GM18861 (cell line): ENCODE results near the gene OXLD1.

Source experiments
- ATAC-seq: cut with Tn5 transposase; IDR thresholded peaks from one replicate; pipeline ENCODE4 v1.9.1; 2021; ENCODE audit not compliant: unreplicated experiment

The OXLD1 gene

DNA sequence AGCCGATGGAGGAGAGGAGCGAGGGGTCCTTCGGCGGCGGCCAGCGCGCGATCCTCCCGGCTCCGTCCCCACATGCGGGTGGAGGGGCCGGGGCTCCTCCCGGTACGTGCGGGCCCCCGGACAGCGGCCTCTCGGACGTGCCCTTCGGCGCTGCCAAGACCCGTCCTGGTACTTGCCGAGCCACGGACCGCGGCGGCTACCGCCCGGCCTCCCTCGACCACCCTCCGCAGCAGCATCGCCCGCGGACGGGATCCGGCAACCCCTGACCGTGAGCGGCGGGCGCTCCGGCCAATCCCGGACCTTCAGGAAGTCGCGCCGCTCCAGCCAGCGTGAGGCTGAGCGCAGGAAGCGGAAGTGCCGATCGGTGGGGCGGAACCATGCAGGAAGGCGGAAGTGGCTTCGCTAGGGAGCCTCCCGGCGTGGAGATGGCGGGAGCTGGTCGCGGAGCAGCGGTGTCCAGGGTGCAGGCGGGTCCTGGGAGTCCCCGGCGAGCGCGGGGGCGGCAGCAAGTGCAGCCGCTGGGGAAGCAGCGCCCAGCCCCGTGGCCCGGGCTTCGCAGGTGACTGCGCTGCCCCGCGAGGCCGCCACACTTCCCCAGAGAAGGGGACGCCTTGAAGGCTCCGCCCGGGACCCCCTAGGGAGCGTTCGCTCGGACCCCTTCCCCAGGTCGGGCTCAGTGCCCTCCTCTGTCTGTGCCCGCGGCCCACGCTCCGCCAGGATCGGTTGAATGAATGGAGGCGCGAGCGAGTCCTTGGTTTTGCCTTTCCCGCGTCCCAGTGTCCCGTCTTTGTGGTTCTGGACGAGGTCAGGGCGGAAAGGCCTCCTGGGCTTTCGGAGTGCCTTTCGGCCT is at the start of gene OXLD1, which contains the start of gene CCDC137:
Gene OXLD1 (minus strand): TSS at position 264 of the 850 bp plus-strand sequence. CDS start 28 bp downstream, at position 236.
Gene CCDC137 (plus strand): TSS at position 396 of the 850 bp plus-strand sequence. CDS start 30 bp downstream, at position 426.
- peak; percentile 85 for ATAC-seq

- no peak for ATAC-seq
Observed at GRCh38 chr17:81715107-81715871, 48.9 kb upstream of the OXLD1 start.

DNA sequence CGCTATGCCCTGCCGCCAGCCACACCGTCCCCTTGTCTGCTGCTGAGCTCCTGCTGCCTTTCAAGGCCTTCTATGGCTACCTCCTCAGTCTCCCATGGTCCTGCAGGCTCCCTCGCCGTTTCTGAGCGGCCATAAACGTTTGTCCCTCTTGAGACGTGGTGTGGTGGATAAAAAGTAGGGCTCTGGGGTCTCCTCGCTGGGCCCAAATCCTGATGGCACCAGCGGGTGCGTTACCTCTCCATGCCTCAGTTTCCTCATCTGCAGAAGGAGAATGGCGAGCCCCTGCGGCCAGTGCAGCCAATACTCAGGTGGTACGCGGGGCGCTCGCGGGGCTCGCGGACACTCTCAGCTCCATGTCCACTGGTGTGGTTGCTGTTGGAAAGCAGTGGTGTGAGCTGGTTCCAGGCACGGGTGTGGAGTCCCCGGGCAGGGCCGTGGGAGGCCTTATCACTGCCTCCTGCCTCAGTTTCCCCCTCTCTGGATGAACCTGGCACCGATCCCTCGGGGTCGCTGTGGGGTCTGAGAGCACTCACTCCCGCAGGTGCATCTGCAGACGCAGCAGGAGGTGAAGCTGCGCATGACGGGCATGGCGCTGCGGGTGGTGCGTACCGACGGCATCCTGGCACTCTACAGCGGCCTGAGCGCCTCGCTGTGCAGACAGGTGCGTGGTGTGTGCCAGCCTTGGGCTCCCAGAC is 48.2 kb upstream of the OXLD1 start:
- ATAC-seq, result no peak

DNA sequence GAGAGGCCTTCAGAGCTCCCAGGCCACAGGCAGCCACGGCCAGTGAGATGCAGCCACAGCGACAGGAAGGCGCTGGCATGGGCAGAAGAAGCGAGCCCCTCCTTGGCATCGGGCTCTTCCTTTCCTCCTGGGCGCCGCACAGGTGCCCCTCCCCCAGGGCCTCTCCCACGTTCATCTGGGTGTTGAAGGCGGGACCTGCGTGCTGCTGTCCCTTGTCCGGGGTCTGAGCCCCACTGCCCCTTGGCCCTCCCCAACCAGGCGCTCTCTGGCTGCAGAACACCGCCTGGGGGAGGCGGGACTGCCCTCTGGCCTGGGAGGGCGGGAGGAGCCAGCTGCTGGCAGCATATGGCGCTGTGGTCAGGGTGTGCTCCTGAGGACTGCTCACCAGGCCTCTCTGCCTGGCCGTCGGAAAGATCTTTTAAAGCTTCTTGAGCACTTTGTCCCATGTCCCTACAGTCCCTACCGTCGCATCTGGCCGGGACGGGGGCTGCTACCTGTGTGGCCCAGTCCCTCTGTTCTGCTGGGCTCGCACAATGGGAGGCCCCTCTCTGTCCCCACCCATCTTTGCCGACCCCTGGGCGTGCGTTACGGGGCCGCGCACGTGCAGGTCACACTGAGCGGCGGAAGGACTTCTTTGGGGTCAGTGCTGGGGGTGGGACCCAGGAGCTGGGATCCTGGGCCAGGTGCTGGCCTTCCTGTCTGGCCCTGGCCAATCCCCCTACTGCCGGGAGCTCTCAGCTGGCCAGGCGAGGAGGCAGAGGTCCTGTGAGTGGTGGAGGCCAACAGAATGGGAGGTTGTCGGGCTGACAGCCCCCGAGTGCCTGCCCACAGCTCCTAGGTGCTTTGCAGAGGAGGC is 47.4 kb upstream of the OXLD1 start:
- no peak for ATAC-seq

DNA sequence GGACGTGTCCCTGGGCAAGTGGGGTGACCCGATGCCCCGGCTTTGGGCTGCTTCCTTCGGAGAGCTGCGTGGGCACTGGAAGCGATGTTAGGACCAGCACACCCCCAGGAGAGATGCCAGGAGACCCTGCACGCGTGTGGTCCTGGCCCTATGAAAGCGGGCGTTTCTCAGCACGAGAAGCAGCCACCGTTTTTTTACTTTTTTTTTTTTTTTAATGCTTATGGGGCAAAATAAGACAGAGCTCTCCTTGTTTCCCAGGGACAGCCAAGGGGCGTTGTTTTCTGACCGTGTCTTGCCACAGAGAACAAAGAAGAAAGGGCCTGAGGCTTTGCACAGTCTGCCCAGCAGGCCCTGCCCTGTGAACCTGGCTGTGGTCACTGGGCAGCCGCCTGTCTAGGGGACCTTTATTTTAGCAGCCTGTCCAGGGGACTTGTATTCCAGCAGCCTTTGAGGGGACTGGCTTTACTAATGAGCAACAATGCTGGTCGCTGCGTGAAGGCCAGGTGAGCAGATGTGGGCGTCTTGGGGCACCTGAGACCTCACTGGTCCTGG is 46.7 kb upstream of the OXLD1 start:
- no peak for ATAC-seq

DNA sequence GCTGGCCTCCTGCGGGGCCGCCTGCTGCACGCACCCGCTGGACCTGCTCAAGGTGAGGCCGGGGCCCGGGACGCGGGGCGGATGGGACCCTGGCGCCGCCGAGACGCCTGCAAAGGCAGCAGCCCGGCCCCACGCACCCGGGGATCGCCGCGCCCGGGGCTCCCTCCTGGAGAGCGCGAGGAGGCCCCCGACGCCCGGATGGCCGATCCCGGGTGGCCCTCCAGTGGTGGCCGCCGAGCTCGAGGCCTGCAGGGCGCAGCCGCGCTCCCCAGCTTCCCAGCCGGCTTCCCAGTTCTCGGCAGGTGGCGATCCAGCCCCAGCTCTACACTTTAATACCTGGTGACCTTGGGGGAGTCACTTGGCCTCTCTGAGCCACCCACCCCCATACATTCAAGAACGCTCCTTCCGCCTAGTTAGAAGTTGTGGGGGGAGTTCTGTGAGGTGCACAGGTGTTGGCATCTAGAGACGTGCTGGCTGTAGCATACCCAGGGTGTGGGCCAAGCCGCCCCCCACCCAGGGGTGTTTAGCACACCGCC is 46.1 kb upstream of the OXLD1 start:
- ATAC-seq, result peak; percentile 8

- peak; percentile 57 for ATAC-seq
Observed at GRCh38 chr17:81711814-81712467, 45.5 kb upstream of the OXLD1 start, which contains the start of gene SLC25A10. TSS of gene SLC25A10 (plus strand) at chr17:81712284. CDS start at chr17:81712427, 143 bp downstream.

DNA sequence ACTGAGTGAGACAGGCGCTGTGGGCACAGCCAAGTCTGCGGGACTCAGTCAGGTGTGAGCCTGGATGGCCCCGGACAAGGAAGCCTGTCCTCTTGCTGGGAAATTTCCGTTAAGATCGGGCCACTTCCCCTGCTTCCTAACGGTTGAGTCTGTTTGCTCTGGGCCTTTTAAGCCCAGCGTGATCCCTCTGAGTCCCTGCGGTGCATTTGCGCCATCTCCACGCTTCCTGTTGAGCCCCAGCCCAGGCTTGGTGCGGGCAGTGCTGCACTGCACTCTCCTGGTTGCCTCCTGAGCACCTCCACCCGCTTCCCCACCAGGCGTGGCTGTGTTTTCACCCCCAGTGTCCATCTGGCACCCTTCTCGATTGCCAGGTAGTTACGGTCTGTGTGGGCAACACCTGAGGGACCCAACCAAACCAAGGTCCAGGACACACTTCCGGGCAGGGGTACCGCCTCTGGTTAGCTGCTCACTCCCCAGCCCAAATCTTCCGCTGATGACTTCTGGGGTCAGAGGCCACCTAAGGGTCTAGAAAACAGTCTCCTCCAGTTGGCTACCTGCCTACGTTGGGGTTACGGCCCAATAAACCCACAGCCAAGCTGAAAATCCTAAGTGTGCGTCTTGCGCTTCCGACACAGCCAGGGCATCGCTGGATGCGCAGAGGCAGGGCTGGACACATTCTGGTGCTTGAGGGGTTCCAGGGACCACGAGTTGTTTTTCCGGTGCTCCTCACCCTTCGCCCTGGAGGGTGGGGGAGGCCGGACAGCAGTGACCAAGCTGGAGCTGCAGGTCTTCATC is 44.3 kb upstream of the OXLD1 start:
- ATAC-seq, result no peak

DNA sequence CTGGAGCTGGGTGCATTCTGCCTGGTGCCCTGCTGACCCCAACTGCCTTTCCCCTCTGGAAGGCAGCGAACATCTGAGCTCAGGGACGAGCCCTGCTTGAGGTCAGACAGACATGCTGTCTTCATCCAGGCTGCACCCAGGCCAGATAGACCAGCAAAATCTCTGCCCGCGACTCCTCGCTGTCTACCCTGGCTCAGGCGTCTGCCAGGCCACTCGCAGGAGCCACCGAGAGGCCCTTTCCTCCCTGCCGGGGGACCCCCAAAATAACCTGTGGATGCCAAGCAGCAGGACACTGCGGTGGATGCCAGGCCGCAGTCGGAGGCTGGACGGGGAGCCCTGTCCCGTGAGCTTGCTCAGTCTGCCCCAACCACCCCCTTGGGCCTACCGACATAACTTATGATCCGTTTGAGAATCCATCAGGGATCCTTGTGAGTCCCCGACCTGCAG is 42.4 kb upstream of the OXLD1 start:
- no peak for ATAC-seq

- ATAC-seq, result no peak
Observed at GRCh38 chr17:81707725-81708646, 41.6 kb upstream of the OXLD1 start.

DNA sequence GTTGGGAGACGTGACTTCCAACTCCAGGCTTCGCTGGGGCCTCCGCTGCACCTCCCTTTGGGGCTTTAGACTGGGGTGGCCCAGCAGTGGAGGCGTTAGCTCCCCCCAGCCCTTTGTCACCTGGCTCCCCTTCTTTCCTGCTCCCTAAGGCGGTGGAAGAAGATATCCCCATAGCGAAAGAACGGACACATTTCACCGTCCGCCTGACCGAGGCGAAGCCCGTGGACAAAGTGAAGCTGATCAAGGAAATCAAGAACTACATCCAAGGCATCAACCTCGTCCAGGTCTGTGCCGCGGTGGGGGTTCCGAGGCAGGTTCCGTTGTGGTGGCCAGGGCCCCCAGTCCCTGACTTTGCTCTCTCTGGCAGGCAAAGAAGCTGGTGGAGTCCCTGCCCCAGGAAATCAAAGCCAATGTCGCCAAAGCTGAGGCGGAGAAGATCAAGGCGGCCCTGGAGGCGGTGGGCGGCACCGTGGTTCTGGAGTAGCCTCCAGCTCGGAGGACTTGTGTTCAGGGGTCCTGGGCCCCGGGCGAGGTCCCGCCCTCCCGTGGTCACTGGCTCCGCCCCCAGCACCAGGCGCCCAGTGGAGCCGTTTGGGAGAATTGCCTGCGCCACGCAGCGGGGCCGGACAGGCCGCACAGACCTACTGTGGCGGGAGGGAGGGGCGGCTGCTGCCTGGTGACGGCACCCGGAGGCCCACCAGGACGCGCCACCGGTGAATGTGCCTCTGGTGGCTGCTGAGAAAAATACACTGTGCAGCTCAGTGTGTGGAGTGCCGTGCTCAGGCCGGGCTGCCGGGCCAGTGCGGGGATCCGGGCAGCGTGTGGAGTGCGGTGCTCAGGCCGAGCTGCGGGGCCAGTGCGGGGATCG is 40.6 kb upstream of the OXLD1 start:
- ATAC-seq, result no peak

DNA sequence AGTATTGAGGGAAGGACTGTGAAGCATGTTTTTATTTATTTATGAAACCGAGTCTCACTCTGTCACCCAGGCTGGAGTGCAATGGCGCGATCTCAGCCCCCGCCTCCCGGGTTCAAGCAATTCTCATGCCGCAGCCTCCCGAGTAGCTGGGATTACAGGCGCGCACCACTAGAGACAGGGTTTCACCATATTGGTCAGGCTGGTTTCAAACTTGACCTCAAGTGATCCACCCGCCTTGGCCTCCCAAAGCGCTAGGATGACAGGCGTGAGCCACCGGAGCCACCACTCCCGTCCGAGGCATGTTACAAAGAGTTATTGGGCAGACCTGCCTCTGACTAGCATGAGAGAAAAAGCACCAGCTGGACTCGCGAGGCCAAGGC is 39.8 kb upstream of the OXLD1 start:
- ATAC-seq, result no peak

DNA sequence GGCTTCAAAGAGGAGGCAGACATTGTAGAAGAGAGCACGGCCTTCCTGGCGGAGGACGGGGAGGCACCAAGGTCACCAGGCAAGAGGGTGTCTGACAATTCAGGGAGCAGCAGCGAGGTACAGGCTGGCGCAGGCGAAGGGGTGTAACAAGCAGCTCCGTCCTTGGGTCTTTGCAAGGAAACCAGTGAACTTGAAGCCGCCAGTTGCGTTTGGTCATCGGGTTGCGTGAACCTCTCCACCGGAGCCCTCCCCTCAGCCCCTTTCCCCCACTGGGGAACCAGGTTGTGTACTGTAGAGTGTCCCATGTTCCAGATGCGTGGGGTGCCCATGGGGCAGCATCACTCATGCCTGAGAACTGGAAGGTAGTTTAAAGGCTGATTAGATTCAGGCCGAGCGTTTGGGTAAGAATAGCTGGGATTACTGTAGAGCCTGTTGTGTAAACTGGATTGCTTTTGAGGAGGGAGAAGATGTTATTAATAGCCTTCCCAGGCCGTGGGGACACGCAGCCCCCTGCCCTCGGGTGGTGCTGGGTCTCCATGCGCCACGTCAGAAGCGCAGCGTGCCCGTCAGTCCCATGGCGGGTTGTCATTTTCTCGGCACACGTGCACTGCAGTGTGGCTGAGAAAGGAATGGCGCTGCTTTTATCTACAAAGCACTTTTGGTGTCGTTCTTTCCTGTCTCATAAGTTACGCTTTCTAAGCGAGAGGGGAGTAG is 39.3 kb upstream of the OXLD1 start:
- ATAC-seq, result no peak

GRCh38 chr17:81703747-81704654 is 37.6 kb upstream of the OXLD1 start:
- no peak for ATAC-seq
